SK-N-SH treated with all-trans-retinoic acid at 6 μM for 48 hours (cell line): Measurements from ENCODE around the gene CRELD2.

ENCODE experiments used
- ZNF565 ChIP-seq: fragments of 450-650 bp; formaldehyde crosslinking; conservative IDR thresholded peaks from 2 replicates; pipeline ENCODE4 v1.5.0; 2020; ENCODE audit warnings: low read depth, mild to moderate bottlenecking, moderate library complexity
- ZNF8 ChIP-seq: fragments of 450-650 bp; formaldehyde crosslinking; IDR thresholded peaks from 2 replicates; pipeline ENCODE4 v1.5.0; 2020; ENCODE audit warnings: mild to moderate bottlenecking, moderate library complexity

DNA sequence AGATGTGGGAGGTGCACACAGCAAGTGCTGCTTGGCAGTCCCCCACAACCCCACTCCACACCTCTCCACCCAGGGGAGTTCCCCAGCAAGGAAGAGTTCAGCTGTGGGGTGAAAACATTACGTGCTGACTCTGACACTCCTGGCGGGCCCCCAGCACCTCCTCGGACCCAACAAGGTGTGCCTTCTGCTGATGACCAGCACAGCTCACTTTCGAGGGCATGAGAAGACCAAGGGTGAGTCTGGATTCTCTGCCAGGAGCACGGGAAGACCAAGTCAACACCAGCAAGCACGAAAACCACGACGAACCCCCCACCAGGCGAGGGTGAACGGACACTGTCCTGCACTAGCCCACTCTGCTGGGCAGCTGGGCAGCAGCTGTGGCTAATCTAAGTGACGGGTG lies 1.6 kb upstream of the CRELD2 start:
- TF ChIP-seq ZNF565 (CRISPR knock-in tag) (no peak), ZNF8 (CRISPR knock-in tag) (no peak)
